DMS53 treated with DMSO at 0.1 percent for 48 hours (cell line): Measurements from ENCODE around the gene SERPINA3.
"Not testable (repeated sequence)": the region's sequence is repeated elsewhere in the genome, so short reads cannot be mapped to it uniquely, and the experiment has no call there.

ENCODE experiments used
- DNase-seq: peaks from one replicate; lab custom pipeline; 2025; ENCODE audit not compliant: unreplicated experiment; lab: John Stamatoyannopoulos, UW

Gene SERPINA3

DNA sequence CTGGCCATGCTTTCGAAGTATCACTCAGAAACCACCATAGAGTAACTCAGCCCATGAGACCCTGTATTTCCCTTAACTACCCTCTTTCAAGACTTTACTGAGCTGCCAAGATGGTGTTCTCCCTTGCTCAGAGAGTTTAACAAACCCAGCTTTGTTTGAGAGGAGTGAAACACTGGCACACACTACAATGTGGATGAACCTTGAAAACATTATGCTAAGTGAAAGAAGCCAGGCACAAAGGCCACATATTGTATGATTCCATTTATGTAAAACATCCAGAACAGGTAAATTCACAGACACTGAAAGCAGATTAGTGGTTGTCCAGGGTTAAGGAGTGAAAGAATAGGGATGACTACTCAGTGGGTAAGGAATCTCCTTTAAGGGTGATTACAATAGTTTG is 18.9 kb downstream of the SERPINA3 start:
- no peak for DNase-seq

GRCh38 chr14:94631536-94632304 is 19.5 kb downstream of the SERPINA3 start:
- DNase-seq = no peak

DNA sequence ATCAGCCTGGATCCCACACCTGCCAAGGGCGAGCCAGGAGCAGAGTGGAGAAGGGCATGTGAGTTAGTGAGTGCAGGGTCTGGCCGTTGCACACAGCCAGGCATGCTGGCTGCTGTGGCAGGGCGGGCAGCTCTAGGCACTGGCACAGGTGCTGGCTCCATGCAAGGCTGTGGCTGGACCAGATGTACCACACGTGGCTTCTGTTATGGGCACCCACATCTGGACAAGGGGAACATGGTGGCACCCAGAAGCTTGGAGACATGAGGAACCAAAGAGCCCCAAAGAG is 20.1 kb downstream of the SERPINA3 start:
- no peak for DNase-seq

- DNase-seq = no peak
Measured at GRCh38 chr14:94633121-94633520, 20.9 kb downstream of the SERPINA3 start.

- DNase-seq = no peak
Measured at GRCh38 chr14:94635154-94635553, 23.0 kb downstream of the SERPINA3 start.

GRCh38 chr14:94636744-94637412 is 24.7 kb downstream of the SERPINA3 start:
- no peak for DNase-seq

- not testable (repeated sequence) for DNase-seq
Measured at GRCh38 chr14:94637814-94638213, 25.6 kb downstream of the SERPINA3 start.

GRCh38 chr14:94638339-94638738 is 26.1 kb downstream of the SERPINA3 start:
- DNase-seq = no peak

GRCh38 chr14:94638961-94639817 is 27.0 kb downstream of the SERPINA3 start:
- no peak for DNase-seq

DNA sequence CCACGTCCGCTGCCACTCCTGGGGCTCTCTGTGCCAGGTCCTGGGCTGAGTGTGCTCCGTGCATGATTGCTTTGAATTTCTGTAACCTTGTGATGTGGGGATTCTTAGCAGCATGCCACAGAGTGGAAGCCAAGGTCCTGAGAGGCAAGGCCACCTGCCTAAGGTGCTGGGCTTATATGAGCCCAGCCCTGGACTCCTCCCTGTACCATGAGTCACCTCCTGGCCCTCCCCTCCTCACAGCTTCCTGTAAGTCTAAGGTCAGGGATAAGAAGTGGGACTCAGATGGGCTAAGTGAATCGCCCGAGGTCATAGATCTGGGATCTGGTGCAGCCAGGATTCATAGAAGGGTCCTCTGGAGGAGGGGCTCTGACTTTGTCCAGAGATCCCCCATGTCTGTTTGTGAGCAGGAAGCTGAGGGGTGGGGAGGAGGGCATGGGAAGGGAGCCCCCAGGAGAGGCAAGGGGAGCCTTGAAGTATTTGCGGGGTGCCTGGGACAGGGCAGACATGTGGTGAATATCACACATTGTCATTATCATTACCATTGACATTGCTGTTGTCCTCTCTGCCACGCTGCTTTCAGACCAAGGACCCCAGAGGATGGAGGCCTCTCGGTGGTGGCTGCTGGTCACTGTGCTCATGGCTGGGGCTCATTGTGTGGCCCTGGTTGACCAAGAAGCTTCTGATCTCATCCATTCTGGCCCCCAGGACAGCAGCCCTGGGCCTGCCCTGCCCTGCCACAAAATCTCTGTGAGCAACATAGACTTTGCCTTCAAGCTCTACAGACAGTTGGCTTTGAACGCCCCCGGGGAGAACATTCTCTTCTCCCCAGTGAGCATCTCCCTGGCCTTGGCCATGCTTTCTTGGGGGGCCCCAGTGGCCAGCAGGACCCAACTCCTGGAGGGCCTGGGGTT is 28.8 kb downstream of the SERPINA3 start:
- no peak for DNase-seq

- DNase-seq = no peak
Measured at GRCh38 chr14:94641632-94641955, 29.4 kb downstream of the SERPINA3 start.

GRCh38 chr14:94643316-94644101 is 31.3 kb downstream of the SERPINA3 start:
- DNase-seq = no peak

DNA sequence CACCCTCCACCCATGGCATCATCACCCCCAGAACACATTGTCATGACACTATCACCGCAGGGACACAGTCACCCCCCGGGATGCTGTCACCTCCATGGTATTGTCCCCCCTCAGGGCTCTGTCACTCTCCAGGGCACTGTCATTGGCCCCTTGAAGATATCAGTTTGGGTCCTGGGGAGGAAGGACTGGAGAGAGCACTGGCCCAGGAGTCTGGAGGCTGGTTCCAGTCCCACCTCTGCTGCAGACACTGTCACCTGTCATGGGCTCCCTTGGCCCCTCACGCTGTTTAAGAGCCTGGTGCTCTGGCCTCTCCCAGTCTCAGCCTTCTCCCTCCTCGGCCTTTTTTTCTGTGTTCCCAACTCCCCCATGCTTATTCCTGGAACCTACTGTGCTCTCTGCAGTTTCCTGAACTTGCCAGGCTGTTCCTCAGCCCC is 31.9 kb downstream of the SERPINA3 start:
- no peak for DNase-seq

DNA sequence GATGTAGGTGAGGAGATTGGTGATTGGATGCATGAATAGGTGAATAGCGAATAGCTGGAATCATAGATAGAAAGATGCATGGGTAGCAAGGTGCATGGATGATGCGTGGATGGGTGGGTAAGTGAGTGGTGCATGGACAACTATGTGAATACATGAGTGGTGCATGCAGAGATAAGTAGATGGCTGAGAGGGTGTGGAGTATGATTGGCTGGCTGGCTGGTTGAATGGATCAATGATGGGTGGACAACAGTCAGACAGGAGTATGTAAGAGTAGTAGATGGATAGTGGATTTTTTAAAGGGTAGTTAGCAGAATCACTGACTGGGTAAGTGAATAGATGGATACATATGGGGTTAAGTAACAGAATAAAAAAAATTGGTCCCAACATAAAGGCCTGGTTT is 33.9 kb downstream of the SERPINA3 start:
- DNase-seq = no peak

DNA sequence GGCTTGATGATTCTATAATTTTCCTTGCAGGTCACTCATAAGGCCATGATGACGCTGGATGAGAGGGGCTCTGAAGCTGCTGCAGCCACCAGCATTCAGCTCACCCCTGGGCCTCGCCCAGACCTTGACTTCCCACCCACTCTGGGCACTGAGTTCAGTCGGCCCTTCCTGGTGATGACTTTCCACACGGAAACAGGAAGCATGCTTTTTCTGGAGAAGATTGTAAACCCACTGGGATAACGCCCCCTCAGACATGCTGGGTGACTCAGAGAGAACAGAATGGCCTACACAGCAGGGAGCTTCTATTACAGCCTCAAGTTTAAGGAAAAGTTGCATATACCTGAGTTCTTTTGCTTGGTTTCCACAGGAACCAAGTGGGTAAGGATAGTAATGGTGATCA is 34.3 kb downstream of the SERPINA3 start:
- no peak for DNase-seq

GRCh38 chr14:94648801-94649200 is 36.6 kb downstream of the SERPINA3 start:
- no peak for DNase-seq

DNA sequence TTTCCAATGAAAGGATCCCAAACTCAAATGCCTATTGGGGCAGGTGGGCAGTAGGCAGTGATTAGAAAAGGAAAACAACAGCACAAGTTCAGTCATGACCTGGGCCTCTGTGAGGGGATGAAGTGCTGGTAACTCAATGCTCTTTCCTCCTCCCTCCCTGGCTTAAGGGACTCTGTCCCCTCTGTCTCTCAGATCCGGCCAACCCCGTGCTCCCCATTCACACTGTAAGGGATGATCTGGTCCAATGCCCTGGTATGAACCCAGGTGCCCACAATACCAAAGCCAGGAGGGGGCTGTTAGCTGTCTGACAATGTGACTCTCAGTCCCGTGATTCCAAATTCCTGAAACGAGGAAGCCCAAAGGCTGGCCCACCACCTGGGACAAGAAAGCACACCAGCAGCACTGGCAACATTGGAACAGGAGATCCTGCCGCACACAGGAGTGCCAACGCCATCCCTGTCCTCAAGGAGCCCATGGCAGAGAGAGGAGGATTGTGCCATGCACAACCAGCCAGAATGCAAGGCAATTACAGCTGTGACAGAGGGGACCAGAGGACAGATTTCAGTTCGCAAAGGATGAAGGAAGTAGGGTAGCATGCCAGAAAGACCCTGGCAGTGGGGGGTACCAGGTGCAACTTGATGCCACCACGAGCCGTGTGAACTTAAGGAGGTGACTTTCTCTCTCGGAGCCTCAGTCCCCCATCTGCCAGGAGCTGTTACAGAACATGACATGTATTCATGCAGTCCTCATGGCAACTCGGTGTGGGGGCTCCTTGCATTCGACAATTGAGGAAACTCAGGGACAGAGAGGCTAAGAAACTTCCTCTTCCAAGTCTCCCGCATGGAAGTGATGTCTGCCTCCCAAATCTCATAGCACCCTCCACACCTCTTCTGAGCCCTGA is 37.6 kb downstream of the SERPINA3 start:
- no peak for DNase-seq

DNA sequence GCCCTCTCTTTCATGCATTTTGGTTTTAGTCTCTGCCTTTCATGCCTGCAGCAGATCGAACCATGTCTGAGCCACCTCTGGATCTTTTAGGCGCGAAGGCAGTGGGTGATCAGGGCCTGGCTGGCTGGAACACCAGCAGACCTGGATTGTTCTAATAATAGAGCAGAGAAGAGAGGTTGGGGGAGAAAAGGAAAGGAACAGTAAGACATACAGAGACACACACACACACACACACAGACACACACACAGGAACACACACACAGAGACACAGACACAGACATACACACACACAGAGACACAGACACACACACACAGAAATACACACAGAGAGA is 38.2 kb downstream of the SERPINA3 start:
- DNase-seq = no peak
